ENCODE measurements around the gene FBXO21.
"Not testable (repeated sequence)": the region's sequence is repeated elsewhere in the genome, so short reads cannot be mapped to it uniquely, and the experiment has no call there.

The FBXO21 gene

GRCh38 chr12:117134059-117134458 is 56.2 kb downstream of the FBXO21 start:
- no peak for DNase-seq

- no peak for DNase-seq
Measured at GRCh38 chr12:117130801-117131200, 59.5 kb downstream of the FBXO21 start.

- DNase-seq: no peak
Measured at GRCh38 chr12:117129391-117129790, 60.9 kb downstream of the FBXO21 start.

- no peak for DNase-seq
Measured at GRCh38 chr12:117127933-117128823, 62.1 kb downstream of the FBXO21 start.

- no peak for DNase-seq
Measured at GRCh38 chr12:117126335-117126734, 63.9 kb downstream of the FBXO21 start.

- DNase-seq: no peak
Measured at GRCh38 chr12:117125767-117126166, 64.5 kb downstream of the FBXO21 start.

GRCh38 chr12:117125272-117125613 is 65.0 kb downstream of the FBXO21 start:
- DNase-seq: no peak

- no peak for DNase-seq
Measured at GRCh38 chr12:117124421-117125271, 65.6 kb downstream of the FBXO21 start.

GRCh38 chr12:117121441-117121840 is 68.8 kb downstream of the FBXO21 start:
- DNase-seq: no peak

- DNase-seq: no peak
Measured at GRCh38 chr12:117120787-117121186, 69.5 kb downstream of the FBXO21 start.

GRCh38 chr12:117119592-117120198 is 70.6 kb downstream of the FBXO21 start:
- peak; percentile 29 for DNase-seq

- no peak for DNase-seq
Measured at GRCh38 chr12:117118838-117119591, 71.3 kb downstream of the FBXO21 start.

GRCh38 chr12:117114784-117115183 is 75.5 kb downstream of the FBXO21 start:
- DNase-seq: no peak

GRCh38 chr12:117113231-117113630 is 77.0 kb downstream of the FBXO21 start:
- no peak for DNase-seq

- DNase-seq: peak; percentile 30
Measured at GRCh38 chr12:117111821-117112595, 78.3 kb downstream of the FBXO21 start.

- no peak for DNase-seq
Measured at GRCh38 chr12:117111386-117111785, 78.9 kb downstream of the FBXO21 start.

- no peak for DNase-seq
Measured at GRCh38 chr12:117109943-117110635, 80.2 kb downstream of the FBXO21 start.

- no peak for DNase-seq
Measured at GRCh38 chr12:117105902-117106301, 84.4 kb downstream of the FBXO21 start.

GRCh38 chr12:117104003-117104402 is 86.3 kb downstream of the FBXO21 start:
- not testable (repeated sequence) for DNase-seq

GRCh38 chr12:117102800-117103181 is 87.5 kb downstream of the FBXO21 start:
- no peak for DNase-seq

All from NCI-H748 treated with DMSO at 0.1 percent for 48 hours (cell line).